Natural killer cell (primary cell): ENCODE measurements around the gene TNPO2. TPM values are rescaled to one million over a fixed set of nuclear protein-coding genes. Genes with fewer than 3 reads are reported as not detected.
A peak's percentile ranks its signal among the peaks of the same experiment; 100 is the strongest.

ENCODE experiments used
- ATAC-seq, 3 donors: fragments of 150-1000 bp in 2 of 3; fragments of 200-7000 bp in 1 of 3; cut with Tn5 transposase; 1 replicate in 1 of 3; 2 replicates in 2 of 3; pipeline ENCODE4 v1.10.0; 2021; ENCODE audit warnings: mild to moderate bottlenecking in 2 of 3, moderate library complexity in 2 of 3
- DNase-seq, 2 donors: peaks; one replicate each; pipeline versions ENCODE4 v3.0.0 to v3.0.0-alpha.2; 2013 to 2021; ENCODE audit warnings: mixed read lengths in 1 of 2
- H3K27ac ChIP-seq: one replicate; pipeline ENCODE4 v1.5.1; 2013; ENCODE audit warnings: mild to moderate bottlenecking, low read length
- H3K27me3 ChIP-seq: one replicate; pipeline ENCODE4 v1.6.1; 2013; ENCODE audit warnings: low read length; ENCODE audit not compliant: control insufficient read depth, insufficient read depth
- H3K36me3 ChIP-seq: one replicate; pipeline ENCODE4 v1.6.1; 2013; ENCODE audit warnings: low read length; ENCODE audit not compliant: control insufficient read depth, insufficient read depth
- H3K4me1 ChIP-seq: one replicate; pipeline ENCODE4 v1.6.1; 2013; ENCODE audit warnings: low read length; ENCODE audit not compliant: control insufficient read depth, insufficient read depth
- H3K4me3 ChIP-seq: one replicate; pipeline ENCODE4 v1.5.1; 2013; ENCODE audit warnings: low read length
- H3K9me3 ChIP-seq: one replicate; pipeline ENCODE4 v1.6.1; 2013; ENCODE audit warnings: low read length; ENCODE audit not compliant: control insufficient read depth, insufficient read depth
- H3K27ac Mint-ChIP-seq, 2 donors: one replicate each; pipeline ENCODE4 v1.8.0; 2022; ENCODE audit warnings: mild to moderate bottlenecking in 2 of 2, mixed read lengths in 2 of 2, moderate library complexity in 1 of 2
- H3K27me3 Mint-ChIP-seq, 2 donors: one replicate each; pipeline ENCODE4 v1.8.0; 2022; ENCODE audit warnings: low read depth in 2 of 2, mixed read lengths in 2 of 2
- H3K36me3 Mint-ChIP-seq: one replicate; pipeline ENCODE4 v1.8.0; 2022; ENCODE audit warnings: mixed read lengths
- H3K4me1 Mint-ChIP-seq, 2 donors: one replicate each; pipeline ENCODE4 v1.8.0; 2022; ENCODE audit warnings: mixed read lengths in 2 of 2
- H3K4me3 Mint-ChIP-seq: one replicate; pipeline ENCODE4 v1.8.0; 2022; ENCODE audit warnings: mild to moderate bottlenecking, moderate library complexity, mixed read lengths
- H3K9me3 Mint-ChIP-seq, 2 donors: one replicate each; pipeline ENCODE4 v1.8.0; 2022; ENCODE audit warnings: mixed read lengths in 2 of 2
- WGBS: methylation state at CpG from one replicate; pipeline ENCODE4 v1.1.7; 2013; ENCODE audit warnings: missing lambda C conversion rate; ENCODE audit not compliant: insufficient coverage; 5-methylcytosine and 5-hydroxymethylcytosine counted together
- intact Hi-C: fragments of 100-400 bp; cut with micrococcal nuclease; formaldehyde crosslinking; loops from one replicate; pipeline ENCODE4 v1.14.2; 2022
- total RNA-seq, 4 donors: library from RNA; stranded (reverse); fragments of 120-200 nt in 1 of 4; gene quantifications; one replicate each; pipeline versions ENCODE4 v1.2.3 to v1.2.4, GENCODE V29; 2013 to 2022
- TF ChIP-seq, protein P1 (sequence below): fragments of 200-600 bp; IDR thresholded peaks from one replicate; pipeline ENCODE4 v1.8.0; 2022; ENCODE audit warnings: antibody characterized with exemption

The TNPO2 gene
- total RNA-seq, 3 donors from 2014 or later (not counting 1 experiment from before 2014, with no cell fraction given) = 56.8 to 66.6 (median 58.2) TPM

DNA sequence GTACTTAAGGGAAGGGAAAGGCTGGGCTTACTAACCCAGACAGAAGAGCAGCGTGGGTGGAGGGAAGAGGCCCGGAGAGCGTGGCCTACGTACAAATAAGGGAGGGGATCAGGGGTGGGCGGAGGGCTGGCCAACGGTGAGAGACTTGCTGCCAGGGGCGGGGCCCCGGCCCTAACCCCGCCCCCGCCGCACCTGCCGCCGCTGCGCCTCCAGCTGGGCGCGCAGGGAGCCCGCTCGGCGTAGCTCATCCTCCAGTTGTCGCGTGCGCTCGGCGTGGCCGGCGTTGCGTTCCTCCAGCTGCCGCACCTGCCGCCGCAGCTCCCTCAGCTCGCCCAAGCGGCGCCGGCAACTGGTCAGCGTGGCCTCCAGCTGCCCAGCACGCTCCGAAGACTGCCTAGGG is 46.0 kb upstream of the TNPO2 start:
- no peak overlapping the region for H3K4me3 ChIP-seq
- H3K36me3 ChIP-seq = no peaks in the 10 kb centered on the region
- 73% methylated on average over 37 of the region's 37 CpGs for WGBS
- H3K4me3 Mint-ChIP-seq = no peak overlapping the region
- TF ChIP-seq, protein P1, sequence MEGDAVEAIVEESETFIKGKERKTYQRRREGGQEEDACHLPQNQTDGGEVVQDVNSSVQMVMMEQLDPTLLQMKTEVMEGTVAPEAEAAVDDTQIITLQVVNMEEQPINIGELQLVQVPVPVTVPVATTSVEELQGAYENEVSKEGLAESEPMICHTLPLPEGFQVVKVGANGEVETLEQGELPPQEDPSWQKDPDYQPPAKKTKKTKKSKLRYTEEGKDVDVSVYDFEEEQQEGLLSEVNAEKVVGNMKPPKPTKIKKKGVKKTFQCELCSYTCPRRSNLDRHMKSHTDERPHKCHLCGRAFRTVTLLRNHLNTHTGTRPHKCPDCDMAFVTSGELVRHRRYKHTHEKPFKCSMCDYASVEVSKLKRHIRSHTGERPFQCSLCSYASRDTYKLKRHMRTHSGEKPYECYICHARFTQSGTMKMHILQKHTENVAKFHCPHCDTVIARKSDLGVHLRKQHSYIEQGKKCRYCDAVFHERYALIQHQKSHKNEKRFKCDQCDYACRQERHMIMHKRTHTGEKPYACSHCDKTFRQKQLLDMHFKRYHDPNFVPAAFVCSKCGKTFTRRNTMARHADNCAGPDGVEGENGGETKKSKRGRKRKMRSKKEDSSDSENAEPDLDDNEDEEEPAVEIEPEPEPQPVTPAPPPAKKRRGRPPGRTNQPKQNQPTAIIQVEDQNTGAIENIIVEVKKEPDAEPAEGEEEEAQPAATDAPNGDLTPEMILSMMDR = no peak
- H3K36me3 Mint-ChIP-seq = no peaks in the 10 kb centered on the region
- intact Hi-C loops = no loop called here
- H3K9me3 ChIP-seq = no peaks in the 10 kb centered on the region
- peaks cover 7% of the 10 kb centered on the region for H3K4me1 ChIP-seq
- H3K27me3 Mint-ChIP-seq = no peaks in the 10 kb centered on the region
- peak in 1 of 2 donors; percentile 78 for DNase-seq
- no peaks in the 10 kb centered on the region for H3K27me3 ChIP-seq
- peaks cover 0 to 9% of the 10 kb centered on the region in 2 donors for H3K4me1 Mint-ChIP-seq
- ATAC-seq = no peak
- no peaks in the 10 kb centered on the region for H3K9me3 Mint-ChIP-seq
- H3K27ac Mint-ChIP-seq = no peak overlapping the region
- H3K27ac ChIP-seq = no peak overlapping the region

DNA sequence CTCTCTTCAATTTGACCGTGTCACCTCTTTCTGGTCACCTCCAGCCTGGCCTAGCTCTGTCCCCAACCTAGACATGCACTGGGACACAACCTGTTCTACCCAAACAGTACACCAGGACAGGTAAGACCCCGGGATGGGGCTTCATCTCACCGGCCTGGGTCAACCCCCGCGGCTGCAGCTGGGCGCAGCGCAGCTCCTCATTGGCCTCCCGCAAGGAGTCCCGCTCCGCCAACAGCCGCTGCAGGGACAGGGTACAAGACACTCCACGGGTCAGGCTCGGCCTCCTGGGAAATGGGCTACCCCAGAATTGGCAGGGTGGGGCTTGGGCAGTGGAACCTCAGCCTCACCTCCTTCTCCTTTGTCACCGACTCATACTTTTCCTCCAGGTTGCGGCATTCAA is 43.9 kb upstream of the TNPO2 start:
- Histone ChIP-seq H3K27ac (no peak overlapping the region), H3K4me3 (no peak overlapping the region), H3K36me3 (no peaks in the 10 kb centered on the region), H3K4me1 (peaks cover 6% of the 10 kb centered on the region), H3K27me3 (no peaks in the 10 kb centered on the region), H3K9me3 (no peaks in the 10 kb centered on the region)
- Mint-ChIP-seq H3K4me1 (peaks cover 0 to 6% of the 10 kb centered on the region in 2 donors), H3K36me3 (no peaks in the 10 kb centered on the region), H3K9me3 (no peaks in the 10 kb centered on the region), H3K4me3 (no peak overlapping the region), H3K27ac (no peak overlapping the region), H3K27me3 (no peaks in the 10 kb centered on the region)
- TF ChIP-seq, protein P1 = no peak
- ATAC-seq = no peak
- WGBS = 94% methylated on average over 15 of the region's 15 CpGs
- intact Hi-C loops = no loop called here
- no peak for DNase-seq

DNA sequence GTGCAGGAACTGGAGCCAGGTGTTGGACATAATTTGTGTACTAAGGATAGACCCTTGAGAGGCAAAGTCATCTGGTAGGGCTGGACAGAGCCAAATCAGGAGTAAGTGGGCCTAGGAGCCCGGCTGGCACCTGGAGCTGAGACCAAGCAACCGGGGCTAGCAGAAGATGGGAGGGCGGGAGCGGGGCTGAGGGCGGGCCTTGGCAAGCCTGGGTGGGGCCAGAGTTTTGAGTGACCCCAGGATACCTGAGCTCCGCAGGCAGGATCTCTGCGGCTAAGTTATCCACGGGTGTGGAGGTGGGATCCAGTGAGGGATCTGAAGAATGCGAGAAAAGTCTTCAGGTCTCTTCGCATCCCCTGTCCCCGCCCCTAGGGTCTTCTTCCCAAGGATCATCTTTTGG is 43.4 kb upstream of the TNPO2 start:
- no peaks in the 10 kb centered on the region for H3K9me3 Mint-ChIP-seq
- WGBS = 95% methylated on average over 11 of the region's 11 CpGs
- H3K27ac ChIP-seq = no peak overlapping the region
- H3K9me3 ChIP-seq = no peaks in the 10 kb centered on the region
- DNase-seq = no peak
- H3K36me3 ChIP-seq = no peaks in the 10 kb centered on the region
- TF ChIP-seq, protein P1 = no peak
- ATAC-seq = no peak
- H3K4me3 ChIP-seq = no peak overlapping the region
- H3K27ac Mint-ChIP-seq = no peak overlapping the region
- H3K27me3 Mint-ChIP-seq = no peaks in the 10 kb centered on the region
- no peaks in the 10 kb centered on the region for H3K36me3 Mint-ChIP-seq
- peaks cover 0 to 6% of the 10 kb centered on the region in 2 donors for H3K4me1 Mint-ChIP-seq
- H3K27me3 ChIP-seq = no peaks in the 10 kb centered on the region
- peaks cover 6% of the 10 kb centered on the region for H3K4me1 ChIP-seq
- intact Hi-C loops = no loop called here
- H3K4me3 Mint-ChIP-seq = no peak overlapping the region

DNA sequence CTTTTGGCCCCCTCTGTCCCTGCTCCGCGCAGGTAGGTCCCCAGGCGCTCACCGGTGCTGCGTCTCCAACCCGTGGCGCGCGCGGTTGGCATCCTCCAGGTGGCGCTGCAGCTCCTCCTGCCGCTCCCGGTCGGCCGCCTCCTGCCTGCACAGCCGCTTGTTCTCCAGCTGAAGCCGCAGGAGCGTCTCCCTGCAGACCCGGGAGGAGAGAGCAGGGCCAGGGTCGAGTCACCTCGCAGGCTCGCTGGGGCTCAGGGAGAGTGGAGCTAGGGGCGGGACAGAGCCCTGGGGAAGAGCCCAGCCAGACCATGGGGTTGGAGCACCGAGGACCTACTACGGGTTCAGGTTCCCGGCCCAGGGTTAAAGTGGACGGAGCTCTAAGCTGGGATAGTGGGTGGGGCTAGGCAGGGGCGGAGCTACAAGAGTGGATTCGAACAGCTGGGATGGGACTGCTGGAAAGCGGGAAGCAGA is 42.4 kb upstream of the TNPO2 start:
- Mint-ChIP-seq H3K27ac (no peak overlapping the region), H3K9me3 (no peaks in the 10 kb centered on the region), H3K27me3 (no peaks in the 10 kb centered on the region)

More for the DNA sequence above, 42.4 kb upstream of the TNPO2 start:
- H3K4me3 Mint-ChIP-seq = no peak overlapping the region
- Histone ChIP-seq H3K36me3 (no peaks in the 10 kb centered on the region), H3K4me3 (no peak overlapping the region), H3K27me3 (no peaks in the 10 kb centered on the region), H3K4me1 (peaks cover 6% of the 10 kb centered on the region), H3K27ac (no peak overlapping the region), H3K9me3 (no peaks in the 10 kb centered on the region)
- 7% methylated on average over 30 of the region's 30 CpGs for WGBS
- peaks cover 0 to 6% of the 10 kb centered on the region in 2 donors for H3K4me1 Mint-ChIP-seq
- ATAC-seq = peak; percentile 80 to 98 (median 94)
- no peaks in the 10 kb centered on the region for H3K36me3 Mint-ChIP-seq
- intact Hi-C loops = loop anchor here (1.0 kb wide), 2 partner anchors 30 to 81 kb away; no protein-coding TSS in a partner anchor
- TF ChIP-seq, protein P1 = peak; percentile 92
- peak; percentile 80 to 88 for DNase-seq
